Measurements from ENCODE around the gene HGFAC.

GRCh38 chr4:3416821-3417221, 24.9 kb upstream of the HGFAC start:
- TF ChIP-seq MEF2A (IDR thresholded peaks at IDR 0.05; ENCODE audit: borderline replicate concordance, low read depth), result no peak
- no peak for TF ChIP-seq CTCF (IDR thresholded peaks at IDR 0.05)
- no peak for TF ChIP-seq ZBTB33 (IDR thresholded peaks at IDR 0.05; ENCODE audit: borderline replicate concordance, low read depth)
- no peak for TF ChIP-seq IRF3 (IDR thresholded peaks at IDR 0.05; ENCODE audit: low read depth, low read length)
- no peak for TF ChIP-seq NFIC (IDR thresholded peaks at IDR 0.05; ENCODE audit: borderline replicate concordance)
- no peak for TF ChIP-seq TAF1 (IDR thresholded peaks at IDR 0.05; ENCODE audit: borderline replicate concordance, low read depth, low read length)
- no peak for TF ChIP-seq MAX (IDR thresholded peaks at IDR 0.05; ENCODE audit: low read depth)
